ENCODE data around the gene MED16. TPM values are rescaled to one million over a fixed set of nuclear protein-coding genes. Genes with fewer than 3 reads are reported as not detected.
A peak's percentile ranks its signal among the peaks of the same experiment; 100 is the strongest.
"Not testable (repeated sequence)": the region's sequence is repeated elsewhere in the genome, so short reads cannot be mapped to it uniquely, and the experiment has no call there.

MED16 gene
- total RNA-seq, 2 donors from 2014 or later, result 42.0 to 61.8 TPM

DNA sequence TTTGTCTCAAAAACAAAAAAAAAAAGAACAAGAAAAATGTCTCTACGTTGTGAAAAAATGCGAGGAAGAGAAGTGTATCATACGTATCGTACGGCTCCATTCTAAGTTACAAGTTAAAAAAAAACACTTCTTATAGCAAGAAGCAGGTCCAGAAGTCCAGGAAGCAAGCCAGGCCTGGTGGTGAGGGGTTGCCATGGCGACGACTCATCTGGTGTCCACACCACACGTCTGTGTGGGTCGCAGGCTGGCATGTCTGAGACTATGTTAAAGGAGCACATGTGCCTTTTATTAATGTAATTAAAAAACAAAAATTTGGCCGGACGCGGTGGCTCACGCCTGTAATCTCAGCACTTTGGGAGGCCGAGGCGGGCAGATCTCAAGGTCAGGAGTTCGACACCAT lies 5.9 kb downstream of the MED16 start:
- no peaks in the 10 kb centered on the region for H3K36me3 Mint-ChIP-seq
- ATAC-seq (no peak), DNase-seq (ENCODE audit: low spot score in 2 of 2) (no peak)
- H3K9me3 Mint-ChIP-seq, result no peaks in the 10 kb centered on the region
- H3K27ac Mint-ChIP-seq, result no peak overlapping the region

DNA sequence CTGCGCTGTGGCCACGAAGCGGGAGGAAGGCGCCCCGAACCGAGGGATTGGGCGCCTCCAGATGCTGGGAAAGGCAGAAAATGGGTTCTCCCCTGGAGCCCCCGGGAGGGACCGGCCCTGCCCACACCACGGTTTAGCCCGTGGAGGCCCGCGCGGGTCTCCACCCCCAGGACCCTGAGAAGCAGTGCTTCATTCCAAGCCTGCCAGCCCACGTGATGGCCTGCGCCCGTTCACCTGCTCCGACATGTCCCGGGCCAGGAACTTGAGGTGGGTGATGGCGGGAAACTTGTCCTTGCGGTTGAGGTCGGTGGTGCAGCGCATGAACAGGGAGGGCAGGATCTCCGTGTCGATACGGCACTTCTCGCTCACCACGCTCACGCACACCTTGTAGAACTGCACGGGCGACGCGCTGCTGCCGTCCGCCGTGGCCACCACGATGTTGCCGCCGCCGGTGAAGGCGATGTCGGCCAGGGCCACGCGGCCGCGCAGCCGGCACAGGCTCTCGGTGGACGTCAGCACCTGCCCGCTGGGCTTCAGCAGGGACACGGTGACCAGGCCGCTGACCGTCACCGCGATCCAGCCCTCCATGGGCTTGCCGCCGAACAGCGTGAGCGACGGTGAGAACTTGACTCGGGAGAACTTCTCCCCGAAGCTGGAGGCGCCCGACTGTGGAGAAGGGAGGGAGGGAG lies 7.3 kb downstream of the MED16 start:
- ATAC-seq (no peak), DNase-seq (ENCODE audit: low spot score in 2 of 2) (no peak)
- H3K9me3 Mint-ChIP-seq, result no peaks in the 10 kb centered on the region
- no peak overlapping the region for H3K27ac Mint-ChIP-seq
- no peaks in the 10 kb centered on the region for H3K36me3 Mint-ChIP-seq

DNA sequence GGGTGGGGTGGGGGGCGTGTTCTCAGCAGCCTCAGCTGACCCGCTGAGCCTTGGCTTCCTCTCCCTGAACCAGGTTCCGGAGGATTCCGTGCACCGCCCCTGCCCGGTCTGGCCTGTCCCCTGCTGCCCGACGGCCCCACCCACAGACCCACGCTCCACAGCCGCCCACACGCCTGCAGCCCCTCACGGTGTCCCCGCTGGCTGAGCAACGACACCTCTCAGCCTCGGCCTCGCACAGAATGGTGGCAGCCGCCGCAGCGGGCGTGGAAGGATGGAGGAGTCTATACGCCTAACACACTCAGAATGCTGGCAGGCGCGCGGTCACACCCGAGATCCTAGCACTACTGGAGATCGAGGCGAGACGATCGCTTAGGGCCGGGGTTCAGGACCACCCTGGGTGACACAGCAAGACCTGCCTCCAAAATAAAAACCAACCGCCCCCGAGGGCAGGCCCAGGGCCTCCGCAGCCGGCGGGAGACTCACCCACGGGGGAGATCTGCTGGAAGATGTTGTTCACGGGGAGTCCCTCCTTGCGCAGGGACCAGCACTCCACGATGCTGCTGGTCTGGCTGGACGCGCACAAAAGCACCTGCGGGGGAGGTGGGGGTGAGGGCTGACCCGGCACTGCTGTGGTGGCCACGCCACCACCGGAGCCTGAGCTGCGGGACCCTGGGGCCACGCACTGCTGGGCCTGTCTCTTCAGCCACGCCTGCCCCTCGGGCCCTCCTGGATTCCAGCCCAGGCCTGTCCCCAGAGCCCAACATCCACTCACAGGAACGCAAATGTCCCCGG lies 8.4 kb downstream of the MED16 start:
- no peak overlapping the region for H3K27ac Mint-ChIP-seq
- DNase-seq (ENCODE audit: low spot score in 2 of 2) (no peak), ATAC-seq (no peak)
- H3K36me3 Mint-ChIP-seq, result no peaks in the 10 kb centered on the region
- H3K9me3 Mint-ChIP-seq, result no peaks in the 10 kb centered on the region

DNA sequence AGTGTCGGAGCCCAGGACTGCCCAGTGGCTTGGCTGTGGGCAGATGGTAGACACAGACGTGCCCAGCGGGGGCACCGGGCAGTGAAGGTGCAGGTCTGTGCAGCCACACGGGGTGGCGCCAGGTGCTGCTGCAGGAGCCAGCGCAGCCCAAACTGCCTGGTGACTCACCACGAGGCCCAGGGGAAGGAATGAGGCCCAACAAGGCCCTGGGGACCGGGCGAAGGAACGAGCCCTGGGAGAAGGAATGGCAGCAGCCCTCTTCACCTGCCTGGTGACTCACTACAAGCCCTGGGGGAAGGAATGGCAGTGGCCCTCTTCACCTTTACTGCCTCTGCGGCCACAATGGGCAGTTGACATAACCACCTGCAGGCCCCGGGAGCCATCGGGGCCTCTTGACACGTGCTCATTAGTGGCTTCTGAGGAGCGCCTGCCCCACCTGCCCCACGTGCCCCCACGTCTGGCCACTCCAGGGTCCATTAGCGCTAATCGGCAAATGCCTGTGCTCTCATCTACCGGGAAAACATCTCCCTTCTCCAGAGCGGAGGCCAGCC lies 9.3 kb downstream of the MED16 start:
- H3K36me3 Mint-ChIP-seq, result no peaks in the 10 kb centered on the region
- no peaks in the 10 kb centered on the region for H3K9me3 Mint-ChIP-seq
- H3K27ac Mint-ChIP-seq, result no peak overlapping the region
- DNase-seq (ENCODE audit: low spot score in 2 of 2) (no peak), ATAC-seq (peak in 1 of 2 donors; percentile 41)

DNA sequence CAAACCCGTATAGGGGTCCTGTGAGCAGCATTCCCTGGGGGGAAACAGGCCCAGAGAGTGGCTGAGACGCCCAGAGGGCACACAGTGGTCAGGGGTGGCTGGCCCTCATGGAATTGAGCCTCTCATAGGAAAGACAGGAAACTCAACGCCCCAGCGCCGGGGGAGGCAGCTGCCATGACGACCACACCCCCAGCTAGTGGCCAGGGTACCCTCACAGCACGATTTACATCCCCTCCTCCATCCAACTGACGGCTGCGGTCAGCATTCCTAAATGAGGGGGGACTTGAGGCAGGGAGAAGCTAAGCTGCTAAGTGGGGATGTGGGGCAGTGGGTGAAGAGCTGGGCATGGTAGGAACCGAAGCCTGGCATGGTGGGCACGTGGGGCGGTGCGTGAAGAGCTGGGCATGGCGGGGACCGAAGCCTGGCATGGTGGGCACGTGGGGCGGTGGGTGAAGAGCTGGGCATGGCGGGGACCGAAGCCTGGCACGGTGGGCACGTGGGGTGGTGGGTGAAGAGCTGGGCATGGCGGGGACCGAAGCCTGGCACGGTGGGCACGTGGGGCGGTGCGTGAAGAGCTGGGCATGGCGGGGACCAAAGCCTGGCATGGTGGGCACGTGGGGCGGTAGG lies 10.0 kb downstream of the MED16 start:
- no peaks in the 10 kb centered on the region for H3K36me3 Mint-ChIP-seq
- H3K27ac Mint-ChIP-seq, result no peak overlapping the region
- H3K9me3 Mint-ChIP-seq, result no peaks in the 10 kb centered on the region
- DNase-seq (ENCODE audit: low spot score in 2 of 2) (no peak), ATAC-seq (no peak)

DNA sequence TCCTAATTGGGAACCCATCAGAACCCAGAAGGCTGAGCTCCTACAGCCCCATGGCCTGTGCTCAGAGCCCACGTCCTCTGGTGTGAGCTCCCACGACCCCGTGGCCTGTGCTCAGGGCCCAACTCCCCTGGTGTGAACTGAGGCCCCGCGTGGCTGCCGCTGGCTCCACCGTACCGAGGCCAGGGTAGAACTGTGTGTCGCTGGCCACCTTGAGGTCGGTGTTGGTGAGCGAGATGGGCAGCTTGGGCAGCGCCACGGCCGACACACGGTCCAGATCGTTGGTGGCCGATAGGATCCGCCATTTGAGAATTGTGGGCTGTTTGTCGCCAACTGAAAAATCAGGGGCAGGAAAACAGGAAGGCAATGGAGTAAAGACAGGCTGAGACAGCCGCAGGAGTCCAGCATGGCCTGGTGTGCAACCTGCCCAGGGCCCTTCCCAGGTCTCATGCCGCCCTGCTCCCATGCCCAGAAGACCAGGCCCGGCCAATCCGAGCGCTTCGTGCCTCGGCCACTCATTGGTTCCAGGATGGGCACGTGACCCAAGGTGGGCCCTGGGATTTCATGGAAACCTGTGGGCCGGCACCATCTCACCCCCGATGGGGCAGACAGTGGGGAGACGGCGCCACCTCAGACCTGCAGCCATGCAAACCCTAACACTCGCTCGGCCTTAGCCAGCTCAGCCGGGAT lies 11.5 kb downstream of the MED16 start:
- DNase-seq (ENCODE audit: low spot score in 2 of 2), result no peak
- H3K36me3 Mint-ChIP-seq, result no peaks in the 10 kb centered on the region
- H3K9me3 Mint-ChIP-seq, result no peaks in the 10 kb centered on the region
- no peak overlapping the region for H3K27ac Mint-ChIP-seq
- no peak for ATAC-seq

DNA sequence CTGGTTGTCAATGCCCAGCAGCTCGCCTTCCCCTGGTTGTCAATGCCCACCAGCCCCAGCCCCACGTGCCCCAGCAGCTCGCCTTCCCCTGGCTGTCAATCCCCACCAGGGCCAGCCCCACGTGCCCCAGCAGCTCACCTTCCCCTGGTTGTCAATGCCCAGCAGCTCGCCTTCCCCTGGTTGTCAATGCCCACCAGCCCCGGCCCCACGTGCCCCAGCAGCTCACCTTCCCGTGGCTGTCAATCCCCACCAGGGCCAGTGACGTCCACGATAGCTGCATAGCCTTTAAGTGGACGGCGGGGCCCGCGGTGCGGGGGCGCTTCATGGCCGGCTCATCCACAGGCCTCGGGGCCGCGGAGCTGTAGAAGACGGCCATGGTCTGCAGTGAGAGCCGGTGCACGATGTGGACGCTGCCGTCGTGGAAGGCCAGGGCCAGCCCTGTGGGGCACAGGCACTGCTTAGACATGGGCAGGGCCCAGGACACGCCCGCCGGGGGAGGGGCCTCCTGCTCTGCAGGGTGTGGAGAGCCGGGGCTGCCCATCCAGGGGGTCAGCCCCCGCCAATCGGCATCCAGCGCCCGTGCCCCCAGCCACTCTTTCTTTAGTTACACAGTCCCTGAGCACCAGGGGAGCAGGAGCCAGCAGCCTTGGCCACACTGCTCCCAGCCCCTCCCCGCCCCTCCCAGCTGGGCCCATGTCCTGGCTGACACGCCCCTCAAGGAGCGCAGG lies 13.1 kb downstream of the MED16 start:
- DNase-seq (ENCODE audit: low spot score in 2 of 2) (no peak), ATAC-seq (no peak)
- peak overlapping the region in 1 of 2 donors; percentile 83 for H3K27ac Mint-ChIP-seq
- H3K9me3 Mint-ChIP-seq, result no peaks in the 10 kb centered on the region
- H3K36me3 Mint-ChIP-seq, result no peaks in the 10 kb centered on the region

DNA sequence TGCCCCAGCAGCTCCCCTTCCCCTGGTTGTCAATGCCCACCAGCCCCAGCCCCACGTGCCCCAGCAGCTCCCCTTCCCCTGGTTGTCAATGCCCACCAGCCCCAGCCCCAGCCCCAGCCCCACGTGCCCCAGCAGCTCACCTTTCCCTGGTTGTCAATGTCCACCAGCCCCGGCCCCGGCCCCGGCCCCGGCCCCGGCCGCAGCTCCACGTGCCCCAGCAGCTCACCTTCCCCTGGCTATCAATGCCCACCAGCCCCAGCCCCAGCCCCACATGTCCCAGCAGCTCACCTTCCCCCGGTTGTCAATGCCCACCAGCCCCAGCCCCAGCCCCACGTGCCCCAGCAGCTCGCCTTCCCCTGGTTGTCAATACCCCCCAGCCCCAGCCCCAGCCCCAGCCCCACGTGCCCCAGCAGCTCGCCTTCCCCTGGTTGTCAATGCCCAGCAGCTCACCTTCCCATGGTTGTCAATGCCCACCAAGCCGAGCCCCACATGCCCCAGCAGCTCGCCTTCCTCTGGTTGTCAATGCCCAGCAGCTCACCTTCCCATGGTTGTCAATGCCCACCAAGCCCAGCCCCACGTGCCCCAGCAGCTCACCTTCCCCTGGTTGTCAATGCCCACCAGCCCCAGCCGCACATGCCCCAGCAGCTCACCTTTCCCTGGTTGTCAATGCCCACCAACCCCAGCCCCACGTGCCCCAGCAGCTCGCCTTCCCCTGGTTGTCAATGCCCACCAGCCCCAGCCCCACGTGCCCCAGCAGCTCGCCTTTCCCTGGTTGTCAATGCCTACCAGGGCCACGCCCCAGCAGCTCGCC lies 14.0 kb downstream of the MED16 start:
- ATAC-seq; H3K36me3 Mint-ChIP-seq; H3K9me3 Mint-ChIP-seq; DNase-seq (ENCODE audit: low spot score in 2 of 2): not testable (repeated sequence)
- peak overlapping the region; percentile 73 to 83 for H3K27ac Mint-ChIP-seq

DNA sequence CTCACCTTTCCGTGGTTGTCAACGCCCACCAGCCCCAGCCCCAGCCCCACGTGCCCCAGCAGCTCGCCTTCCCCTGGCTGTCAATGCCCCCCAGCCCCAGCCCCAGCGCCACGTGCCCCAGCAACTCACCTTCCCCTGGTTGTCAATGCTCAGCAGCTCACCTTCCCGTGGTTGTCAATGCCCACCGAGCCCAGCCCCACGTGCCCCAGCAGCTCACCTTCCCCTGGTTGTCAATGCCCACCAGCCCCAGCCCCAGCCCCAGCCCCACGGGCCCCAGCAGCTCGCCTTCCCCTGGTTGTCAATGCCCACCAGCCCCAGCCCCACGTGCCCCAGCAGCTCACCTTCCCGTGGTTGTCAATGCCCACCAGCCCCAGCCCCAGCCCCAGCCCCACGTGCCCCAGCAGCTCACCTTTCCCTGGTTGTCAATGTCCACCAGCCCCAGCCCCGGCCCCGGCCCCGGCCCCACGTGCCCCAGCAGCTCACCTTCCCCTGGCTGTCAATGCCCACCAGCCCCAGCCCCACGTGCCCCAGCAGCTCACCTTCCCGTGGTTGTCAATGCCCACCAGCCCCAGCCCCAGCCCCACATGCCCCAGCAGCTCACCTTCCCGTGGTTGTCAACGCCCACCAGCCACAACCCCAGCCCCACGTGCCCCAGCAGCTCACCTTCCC lies 14.9 kb downstream of the MED16 start:
- not testable (repeated sequence) for H3K27ac Mint-ChIP-seq; DNase-seq (ENCODE audit: low spot score in 2 of 2); H3K9me3 Mint-ChIP-seq; H3K36me3 Mint-ChIP-seq; ATAC-seq

DNA sequence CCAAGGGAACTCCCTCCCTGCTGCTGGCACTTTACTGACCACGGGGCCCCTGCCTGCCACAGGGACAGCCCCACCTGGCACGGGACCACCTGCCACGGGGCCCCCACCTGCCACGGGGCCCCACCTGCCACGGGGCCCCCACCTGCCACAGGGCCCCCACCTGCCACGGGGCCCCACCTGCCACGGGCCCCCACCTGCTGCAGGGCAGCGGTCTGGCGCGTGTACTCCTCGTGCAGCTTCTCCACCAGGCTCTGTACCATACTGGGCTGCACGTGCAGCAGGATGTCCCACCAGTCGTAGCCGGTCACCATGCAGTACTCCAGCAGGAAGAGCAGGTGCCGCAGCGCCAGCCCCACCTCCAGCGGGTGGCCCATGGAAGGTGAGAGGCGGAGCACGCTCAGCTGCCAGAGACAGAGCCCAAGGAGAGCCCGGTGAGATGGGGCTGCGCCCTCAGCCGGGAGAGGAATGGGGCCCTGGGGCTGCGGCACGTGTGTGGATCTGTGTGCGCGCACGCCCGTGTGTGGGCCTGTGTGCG lies 16.1 kb downstream of the MED16 start:
- Mint-ChIP-seq H3K36me3 (no peaks in the 10 kb centered on the region), H3K27ac (no peak overlapping the region), H3K9me3 (no peaks in the 10 kb centered on the region)
- no peak for DNase-seq (ENCODE audit: low spot score in 2 of 2)
- no peak for ATAC-seq

DNA sequence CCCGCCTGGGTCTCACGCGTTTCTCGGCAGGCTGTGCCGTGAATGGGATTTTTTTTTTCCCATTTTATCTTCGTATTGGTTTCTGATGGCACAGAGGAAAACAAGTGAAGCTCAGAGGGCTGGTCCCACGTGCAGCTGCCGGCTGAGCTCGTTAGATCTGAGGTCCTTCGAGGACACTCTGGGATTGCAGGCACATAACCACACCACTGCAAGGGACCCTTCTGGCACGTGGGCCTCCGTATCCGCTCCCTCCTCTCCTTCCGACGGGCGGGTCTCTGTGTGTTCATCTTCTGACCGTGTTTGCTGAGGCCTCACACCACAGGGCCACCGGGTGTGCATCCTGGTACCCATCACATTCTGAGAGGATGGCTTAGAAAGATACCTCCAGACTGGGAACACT lies 16.9 kb downstream of the MED16 start:
- no peak for ATAC-seq
- H3K27ac Mint-ChIP-seq, result no peak overlapping the region
- H3K9me3 Mint-ChIP-seq, result no peaks in the 10 kb centered on the region

DNA sequence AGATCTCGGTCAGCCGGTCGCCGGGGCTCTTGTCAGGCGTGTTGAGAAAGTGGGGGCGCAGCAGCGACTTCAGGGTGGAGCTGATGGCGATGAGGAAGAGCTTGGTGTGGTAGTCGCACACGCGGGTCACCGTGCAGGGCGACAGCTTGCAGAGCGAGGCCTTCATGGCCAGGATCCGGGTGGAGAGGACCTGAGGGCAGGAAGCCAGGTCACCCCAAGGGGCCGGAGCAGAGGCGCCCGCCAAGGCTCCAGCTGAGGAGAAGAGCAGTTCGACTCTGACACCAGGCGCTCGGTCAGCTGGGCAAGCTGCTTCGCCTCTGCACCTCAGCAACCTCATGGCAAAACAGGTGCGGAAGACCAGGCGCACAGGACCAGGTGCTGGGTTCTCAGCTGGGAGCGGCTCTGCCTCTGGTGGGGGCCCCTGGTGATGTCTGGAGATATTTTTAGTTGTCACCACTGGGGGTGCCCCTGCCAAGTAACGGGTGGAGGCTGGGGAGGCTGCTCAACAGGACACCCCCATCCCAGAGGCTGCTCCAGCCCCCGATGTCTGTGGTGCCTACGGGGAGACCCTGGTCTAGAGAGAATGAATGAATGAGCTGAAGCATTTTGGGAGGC lies 17.6 kb downstream of the MED16 start:
- no peak for DNase-seq (ENCODE audit: low spot score in 2 of 2)
- H3K36me3 Mint-ChIP-seq, result no peaks in the 10 kb centered on the region
- H3K27ac Mint-ChIP-seq, result peak overlapping the region in 1 of 2 donors; percentile 79
- ATAC-seq, result no peak
- H3K9me3 Mint-ChIP-seq, result no peaks in the 10 kb centered on the region

More for the DNA sequence above, 16.9 kb downstream of the MED16 start:
- no peak for DNase-seq (ENCODE audit: low spot score in 2 of 2)
- H3K36me3 Mint-ChIP-seq, result no peaks in the 10 kb centered on the region

DNA sequence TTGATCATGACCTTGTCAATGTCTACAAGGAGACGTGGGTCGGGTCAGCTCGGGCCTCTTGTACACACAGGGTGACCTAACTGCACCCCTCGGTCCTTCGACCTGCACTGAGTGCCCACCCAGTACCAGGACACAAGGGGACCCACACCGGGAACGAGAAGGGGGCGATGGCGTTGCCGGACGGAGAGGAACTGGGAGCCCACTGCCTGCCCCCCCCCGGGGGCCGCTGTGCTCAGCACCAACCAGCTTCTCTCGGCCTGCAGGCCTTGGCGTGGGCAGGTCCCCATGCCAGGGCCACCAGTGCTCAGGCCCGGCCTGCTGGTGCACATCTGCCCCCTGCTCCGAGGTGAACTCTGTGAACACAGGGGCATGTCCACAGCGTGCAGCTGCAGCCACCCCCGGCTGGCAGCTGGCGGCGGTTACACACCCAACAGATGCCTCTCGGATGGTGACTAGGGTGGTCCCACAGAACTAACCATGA lies 19.4 kb downstream of the MED16 start:
- Mint-ChIP-seq H3K9me3 (no peaks in the 10 kb centered on the region), H3K27ac (no peak overlapping the region), H3K36me3 (no peaks in the 10 kb centered on the region)
- no peak for DNase-seq (ENCODE audit: low spot score in 2 of 2)
- no peak for ATAC-seq

DNA sequence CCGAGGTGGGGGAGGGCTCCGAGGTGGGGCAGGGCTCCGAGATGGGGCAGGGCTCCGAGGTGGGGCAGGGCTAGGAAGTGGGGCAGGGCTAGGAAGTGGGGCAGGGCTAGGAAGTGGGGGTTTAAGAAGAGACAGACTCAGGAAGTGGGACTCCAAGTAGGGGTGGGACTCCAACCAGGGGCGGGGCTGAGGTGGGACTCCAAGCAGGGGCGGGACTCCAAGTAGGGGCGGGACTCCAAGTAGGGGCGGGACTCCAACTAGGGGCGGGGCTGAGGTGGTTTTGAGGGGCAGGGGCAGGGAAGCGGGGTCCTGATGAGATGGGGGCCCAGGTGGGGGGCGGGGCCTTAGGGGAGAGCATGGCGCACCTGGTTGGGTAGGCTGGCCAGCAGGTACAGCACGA lies 19.9 kb downstream of the MED16 start:
- ATAC-seq (peak; percentile 51 to 78), DNase-seq (ENCODE audit: low spot score in 2 of 2) (peak in 1 of 2 donors; percentile 59)
- H3K9me3 Mint-ChIP-seq, result no peaks in the 10 kb centered on the region
- H3K36me3 Mint-ChIP-seq, result no peaks in the 10 kb centered on the region
- H3K27ac Mint-ChIP-seq, result no peak overlapping the region

All from activated naive CD4-positive, alpha-beta T cell treated with anti-CD3 and anti-CD28 coated beads, Interleukin-2, amount 50 U/mL, for 72 hours (primary cell).